VCaP (cell line): ENCODE measurements around the gene KRTCAP2.

Experiments
- H3K27ac ChIP-seq: fragments of 450-650 bp; 2 replicates; pipeline ENCODE4 v1.5.1; 2017
- TF ChIP-seq, protein P1 (sequence below): fragments of 450-650 bp; conservative IDR thresholded peaks from 2 replicates; pipeline ENCODE4 v1.5.1; 2017; ENCODE audit warnings: mild to moderate bottlenecking, moderate library complexity

Gene KRTCAP2

DNA sequence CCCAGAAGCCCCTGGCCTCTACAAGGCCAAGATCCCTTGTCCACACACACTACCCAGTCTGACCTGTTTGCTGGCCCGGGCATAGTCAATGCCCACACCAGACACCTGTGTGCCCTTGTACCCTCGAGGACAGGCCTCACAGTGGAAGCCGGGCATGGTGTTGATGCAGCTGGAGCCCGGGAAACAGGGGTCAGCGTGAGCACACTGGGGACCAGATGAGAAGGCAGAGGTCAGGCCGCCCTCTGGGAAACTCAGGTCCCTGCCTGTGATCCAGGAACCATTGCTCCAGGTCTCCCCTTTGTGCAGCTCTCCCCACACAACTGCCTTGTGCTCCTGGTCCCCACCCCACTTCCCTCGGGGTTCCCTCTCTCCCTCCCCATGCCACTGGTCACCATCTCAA, 29.1 kb upstream of the KRTCAP2 start:
- H3K27ac ChIP-seq = no peak overlapping the region
- TF ChIP-seq, protein P1, sequence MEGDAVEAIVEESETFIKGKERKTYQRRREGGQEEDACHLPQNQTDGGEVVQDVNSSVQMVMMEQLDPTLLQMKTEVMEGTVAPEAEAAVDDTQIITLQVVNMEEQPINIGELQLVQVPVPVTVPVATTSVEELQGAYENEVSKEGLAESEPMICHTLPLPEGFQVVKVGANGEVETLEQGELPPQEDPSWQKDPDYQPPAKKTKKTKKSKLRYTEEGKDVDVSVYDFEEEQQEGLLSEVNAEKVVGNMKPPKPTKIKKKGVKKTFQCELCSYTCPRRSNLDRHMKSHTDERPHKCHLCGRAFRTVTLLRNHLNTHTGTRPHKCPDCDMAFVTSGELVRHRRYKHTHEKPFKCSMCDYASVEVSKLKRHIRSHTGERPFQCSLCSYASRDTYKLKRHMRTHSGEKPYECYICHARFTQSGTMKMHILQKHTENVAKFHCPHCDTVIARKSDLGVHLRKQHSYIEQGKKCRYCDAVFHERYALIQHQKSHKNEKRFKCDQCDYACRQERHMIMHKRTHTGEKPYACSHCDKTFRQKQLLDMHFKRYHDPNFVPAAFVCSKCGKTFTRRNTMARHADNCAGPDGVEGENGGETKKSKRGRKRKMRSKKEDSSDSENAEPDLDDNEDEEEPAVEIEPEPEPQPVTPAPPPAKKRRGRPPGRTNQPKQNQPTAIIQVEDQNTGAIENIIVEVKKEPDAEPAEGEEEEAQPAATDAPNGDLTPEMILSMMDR = no peak

DNA sequence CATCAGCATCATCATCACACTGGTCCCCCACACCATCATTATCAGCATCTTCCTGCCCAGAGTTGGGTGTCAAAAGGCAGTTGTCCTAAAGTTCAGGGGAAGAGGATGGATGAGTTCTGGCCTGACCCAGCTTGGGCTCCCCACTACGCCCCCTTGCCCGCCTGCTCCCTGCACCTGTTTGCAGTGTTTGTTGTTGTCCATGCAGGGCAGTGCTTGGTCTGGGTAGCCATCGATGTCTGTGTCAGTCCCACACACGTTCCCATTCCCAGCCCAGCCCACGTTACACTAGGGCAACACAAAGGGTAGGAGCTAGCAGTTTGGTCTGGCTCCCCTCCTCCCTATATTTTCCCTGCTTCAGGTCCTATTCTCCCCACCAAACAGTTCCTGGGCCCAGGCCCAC, 27.8 kb upstream of the KRTCAP2 start:
- no peak overlapping the region for H3K27ac ChIP-seq
- TF ChIP-seq, protein P1 = no peak

DNA sequence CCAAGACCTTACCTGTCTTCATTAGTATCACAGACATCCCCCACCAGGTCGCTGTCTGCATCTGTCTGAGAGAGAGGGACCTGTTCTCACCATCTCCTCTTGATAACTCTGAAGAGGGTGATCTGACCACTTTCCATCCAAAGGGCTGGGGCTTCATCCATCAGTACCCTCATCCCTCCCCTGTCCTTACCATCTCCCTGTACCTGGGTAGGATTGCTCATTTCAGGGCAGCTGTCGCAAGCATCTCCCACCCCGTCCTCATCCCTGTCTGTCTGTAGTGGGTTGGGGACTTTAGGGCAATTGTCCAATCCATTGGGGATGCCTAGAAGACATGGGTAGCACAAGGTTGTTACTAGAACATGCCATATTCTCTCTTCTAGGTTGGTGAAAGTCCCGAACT, 26.7 kb upstream of the KRTCAP2 start:
- H3K27ac ChIP-seq = no peak overlapping the region
- TF ChIP-seq, protein P1 = no peak

DNA sequence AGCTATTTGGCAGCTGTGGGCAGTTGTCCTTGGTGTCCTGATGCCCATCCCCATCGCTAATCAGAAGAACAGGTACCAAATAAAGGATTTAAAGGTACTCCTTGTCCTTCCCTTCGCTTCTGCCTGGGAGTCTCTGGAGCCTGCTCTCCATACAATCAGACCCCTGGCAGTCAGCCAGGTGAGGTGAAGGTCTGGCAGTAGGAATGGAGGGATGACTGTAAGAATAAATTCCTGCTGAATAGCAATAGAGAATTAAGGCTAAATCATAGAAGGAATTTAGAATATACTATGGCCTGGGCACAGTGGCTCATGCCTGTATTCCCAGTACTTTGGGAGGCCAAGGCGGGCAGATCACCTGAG, 25.4 kb upstream of the KRTCAP2 start:
- no peak overlapping the region for H3K27ac ChIP-seq
- TF ChIP-seq, protein P1 = no peak

DNA sequence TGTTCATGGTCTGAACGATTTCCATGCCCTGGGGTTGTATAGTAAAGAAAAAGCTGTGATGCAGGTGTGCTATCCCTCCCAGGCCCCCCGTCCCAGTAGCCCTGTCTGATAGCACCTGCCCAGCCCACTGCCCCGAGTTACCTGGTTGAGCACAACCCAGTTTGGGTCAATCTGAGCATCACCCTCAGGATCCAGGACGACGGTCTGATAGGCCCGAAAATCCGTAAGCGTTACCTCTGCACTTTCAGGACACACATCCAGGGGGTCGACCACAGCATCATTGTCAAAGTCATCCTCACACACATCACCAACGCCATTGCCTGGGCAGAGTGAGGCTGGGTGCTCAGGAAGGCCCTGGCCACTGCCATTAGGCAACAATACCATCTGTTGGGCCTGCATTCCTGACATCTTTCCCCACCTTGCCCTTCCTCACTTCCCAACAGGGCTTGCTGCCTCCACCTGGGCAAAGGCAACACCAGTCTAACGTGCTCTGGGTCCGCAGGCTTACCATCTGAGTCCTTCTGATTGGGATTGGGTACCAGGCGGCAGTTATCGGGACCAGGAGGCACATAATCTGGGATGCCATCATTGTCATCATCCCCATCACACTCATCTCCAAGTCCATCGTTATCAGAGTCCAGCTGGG, 24.9 kb upstream of the KRTCAP2 start:
- TF ChIP-seq, protein P1 = no peak
- H3K27ac ChIP-seq = no peak overlapping the region

DNA sequence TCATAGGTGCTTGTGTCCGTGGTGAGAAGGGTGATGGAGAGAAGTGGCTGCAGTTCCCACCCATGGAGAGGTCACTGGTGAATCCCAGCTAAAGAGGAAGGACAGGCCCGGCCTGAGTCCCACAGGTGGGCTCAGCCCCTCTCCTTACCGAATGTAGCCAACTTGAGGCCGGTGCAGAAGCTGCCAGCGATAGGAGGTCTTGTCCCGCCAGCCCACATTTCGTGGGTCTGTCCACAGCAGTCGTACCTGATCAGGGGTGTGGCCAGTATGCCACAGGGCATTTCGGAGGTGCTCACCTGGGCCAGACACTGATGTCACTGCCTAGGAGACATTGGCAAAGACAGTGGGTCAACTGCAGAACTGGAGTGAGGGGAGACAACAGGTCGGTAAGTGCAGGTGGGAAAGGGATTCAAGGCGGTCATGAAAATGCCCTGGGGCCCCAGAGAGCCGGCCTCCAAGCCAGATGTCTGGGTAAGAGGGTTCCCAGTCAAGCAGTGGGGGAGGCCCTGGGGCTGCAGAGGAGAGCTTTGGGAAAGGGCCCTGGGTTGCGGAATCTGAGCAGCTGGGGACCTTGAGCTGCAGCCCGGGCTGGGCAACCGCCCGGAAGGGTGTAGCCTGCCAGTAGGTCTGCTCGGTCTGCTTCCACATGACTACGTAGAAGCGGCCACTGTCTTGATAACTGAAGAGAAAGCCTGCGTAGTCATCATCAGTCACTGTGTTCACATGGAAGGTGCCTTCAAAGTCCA, 24.0 kb upstream of the KRTCAP2 start:
- H3K27ac ChIP-seq = no peak overlapping the region

More for the DNA sequence above, 24.0 kb upstream of the KRTCAP2 start:
- TF ChIP-seq, protein P1 = no peak
